ENCODE data around the gene TP73. TPM values are rescaled to one million over a fixed set of nuclear protein-coding genes. Genes with fewer than 3 reads are reported as not detected.
A peak's percentile ranks its signal among the peaks of the same experiment; 100 is the strongest.

The TP73 gene
- total and polyA plus RNA-seq, 11 donors, result 0.01 to 0.53 (median 0.15) TPM; not detected in 6

DNA sequence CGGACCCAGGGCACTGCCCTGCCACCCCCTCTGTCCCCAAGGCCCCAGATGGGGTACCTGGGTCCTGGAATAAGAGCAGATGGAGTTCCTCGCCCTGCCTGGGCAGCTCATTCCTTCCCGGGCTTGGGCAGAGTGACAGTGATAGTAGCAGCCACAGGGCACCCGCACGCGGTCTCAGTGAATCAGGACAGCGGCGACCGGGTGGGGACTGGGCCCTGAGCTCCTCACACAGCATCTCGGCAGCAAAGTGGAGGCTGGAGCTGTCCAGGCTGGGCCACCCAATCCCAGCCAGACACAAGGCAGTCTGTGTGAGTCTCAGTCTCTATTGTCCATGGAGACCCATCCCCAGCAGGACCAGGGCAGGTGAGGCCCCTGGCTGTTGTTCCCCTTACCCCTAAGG is 62.5 kb downstream of the TP73 start:
- TF ChIP-seq CTCF (IDR thresholded peaks at IDR 0.05) (no peak), POLR2A (IDR thresholded peaks at IDR 0.05) (no peak)
- intact Hi-C loops (cut with DNase I), result no loop called here
- H3K4me1 ChIP-seq, result peaks cover 0 to 48% (median 11%) of the 10 kb centered on the region in 12 donors
- no peaks in the 10 kb centered on the region for H3K9me3 ChIP-seq
- WGBS, 4 donors, result 68 to 86% (median 82%) methylated on average over 9 to 10 of the region's 10 CpGs
- peak in 1 of 4 donors; percentile 23 for ATAC-seq
- no peaks in the 10 kb centered on the region for H3K36me3 ChIP-seq
- H3K27me3 ChIP-seq, result peaks cover 0 to 37% (median 5%) of the 10 kb centered on the region in 9 donors
- no peak for DNase-seq
- H3K4me3 ChIP-seq, result no peak overlapping the region
- H3K27ac ChIP-seq, result peak overlapping the region in 2 of 12 donors; percentile 14 to 47

- no peaks in the 10 kb centered on the region for H3K9me3 ChIP-seq
- TF ChIP-seq CTCF (IDR thresholded peaks at IDR 0.05) (no peak), POLR2A (IDR thresholded peaks at IDR 0.05) (no peak)
- ATAC-seq (no peak), DNase-seq (no peak)
- H3K27me3 ChIP-seq, result peaks cover 0 to 24% (median 0%) of the 10 kb centered on the region in 9 donors
- H3K4me3 ChIP-seq, result no peak overlapping the region
- H3K27ac ChIP-seq, result no peak overlapping the region
- H3K4me1 ChIP-seq, result peaks cover 0 to 55% (median 11%) of the 10 kb centered on the region in 12 donors
- intact Hi-C loops (cut with DNase I), result no loop called here
- WGBS, 4 donors, result 79 to 83% (median 81%) methylated on average over 6 of the region's 6 CpGs
- no peaks in the 10 kb centered on the region for H3K36me3 ChIP-seq
Measured at GRCh38 chr1:3716351-3716750, 64.0 kb downstream of the TP73 start.

DNA sequence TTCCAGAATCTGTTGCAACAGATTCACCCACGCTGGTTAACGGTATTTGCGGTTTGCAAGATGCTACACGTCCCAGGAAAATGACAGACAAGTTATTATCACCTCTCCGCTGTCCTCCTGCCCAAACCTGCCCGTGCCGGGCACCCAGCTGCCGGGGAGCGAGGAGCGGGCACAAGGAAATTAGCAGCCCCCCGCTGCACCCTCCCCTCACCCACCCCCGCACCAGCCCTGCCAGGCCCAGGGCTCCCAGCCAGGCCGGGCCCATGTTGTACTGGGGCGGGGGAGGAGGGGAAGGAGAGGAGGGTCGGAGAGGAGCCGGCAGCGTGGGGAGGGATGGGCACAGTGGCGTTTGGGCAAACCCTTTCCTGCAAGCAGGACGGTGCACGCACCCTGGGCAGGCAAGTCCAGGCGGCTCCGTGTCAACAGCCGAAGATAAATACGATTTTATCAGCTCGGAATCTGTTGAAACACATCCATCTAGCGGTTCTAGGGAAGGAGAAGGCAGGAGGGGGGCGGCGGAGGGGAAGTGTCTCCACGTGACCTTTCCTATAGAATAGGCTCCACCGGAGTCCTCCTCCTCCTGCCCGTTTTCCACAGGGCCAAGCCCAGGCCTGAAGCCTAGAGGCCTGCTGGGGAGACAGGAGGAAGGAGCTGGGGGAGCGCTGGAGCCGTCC is 64.9 kb downstream of the TP73 start:
- Histone ChIP-seq H3K27ac (no peak overlapping the region), H3K4me3 (no peak overlapping the region), H3K4me1 (peaks cover 0 to 55% (median 11%) of the 10 kb centered on the region in 12 donors), H3K27me3 (peaks cover 0 to 24% (median 0%) of the 10 kb centered on the region in 9 donors), H3K36me3 (no peaks in the 10 kb centered on the region), H3K9me3 (no peaks in the 10 kb centered on the region)
- no peak for TF ChIP-seq CTCF (IDR thresholded peaks at IDR 0.05)
- ATAC-seq (no peak), DNase-seq (no peak)
- intact Hi-C loops (cut with DNase I), result no loop called here
- WGBS, 4 donors, result 63 to 78% (median 68%) methylated on average over 25 to 33 of the region's 33 CpGs

GRCh38 chr1:3717715-3718601 is 65.6 kb downstream of the TP73 start:
- TF ChIP-seq POLR2A (IDR thresholded peaks at IDR 0.05) (no peak), CTCF (IDR thresholded peaks at IDR 0.05) (no peak)
- H3K27ac ChIP-seq, result no peak overlapping the region
- peaks cover 0 to 24% (median 0%) of the 10 kb centered on the region in 9 donors for H3K27me3 ChIP-seq
- WGBS, 4 donors, result 33 to 70% (median 49%) methylated on average over 21 to 40 of the region's 40 CpGs
- H3K36me3 ChIP-seq, result no peaks in the 10 kb centered on the region
- no peak overlapping the region for H3K4me3 ChIP-seq
- H3K4me1 ChIP-seq, result peaks cover 0 to 51% (median 10%) of the 10 kb centered on the region in 12 donors
- no peaks in the 10 kb centered on the region for H3K9me3 ChIP-seq
- intact Hi-C loops (cut with DNase I), result no loop called here
- DNase-seq, result no peak
- ATAC-seq, result peak in 2 of 4 donors; percentile 14 to 24

Measured in heart left ventricle (tissue), 16 donors.